IPS-18c (cell line): ENCODE measurements around the gene DMBX1.

Experiments used
- H3K4me3 ChIP-seq: 2 replicates; pipeline ENCODE4 v1.7.0; 2013; ENCODE audit warnings: low read depth, mild to moderate bottlenecking, low read length, moderate library complexity; ENCODE audit not compliant: insufficient read depth
- H3K9me3 ChIP-seq: one replicate; pipeline ENCODE4 v1.6.1; 2013; ENCODE audit warnings: mild to moderate bottlenecking, low read length, moderate library complexity; ENCODE audit not compliant: control insufficient read depth, insufficient read depth

DMBX1 gene

GRCh38 chr1:46526013-46526690 lies 36.5 kb downstream of the DMBX1 start:
- no peak overlapping the region for H3K4me3 ChIP-seq

DNA sequence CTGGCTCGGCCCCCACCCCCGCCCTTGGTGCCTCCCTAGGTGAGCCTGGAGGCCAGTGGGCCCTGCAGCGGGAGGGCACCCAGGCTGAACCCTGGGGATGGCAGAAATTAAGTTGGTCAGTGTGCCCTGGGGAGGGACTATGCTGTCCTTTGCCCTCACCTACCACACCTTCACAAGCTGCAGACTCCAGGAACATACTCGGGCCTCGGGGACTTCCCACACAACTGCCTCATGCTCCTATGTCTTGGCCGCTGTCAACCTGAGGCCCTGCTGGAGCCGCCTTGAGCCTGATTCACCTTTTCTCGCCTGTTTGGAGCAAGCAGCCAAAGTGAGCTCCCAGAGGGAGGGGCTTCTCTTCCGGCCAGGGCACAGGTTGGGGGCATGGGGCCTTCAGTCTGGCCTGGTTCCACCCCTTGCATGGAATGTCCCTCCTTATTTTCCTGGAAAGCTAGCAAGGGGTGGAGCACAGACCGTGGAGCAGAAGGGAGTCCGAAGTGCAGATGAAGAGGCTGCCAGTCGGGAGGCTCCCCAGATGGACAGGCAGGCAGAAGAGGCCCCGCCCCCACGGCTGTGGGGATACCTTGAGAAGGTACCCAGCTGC lies 37.2 kb downstream of the DMBX1 start:
- H3K4me3 ChIP-seq = no peak overlapping the region
- no peaks in the 10 kb centered on the region for H3K9me3 ChIP-seq

More at GRCh38 chr1:46526013-46526690, 36.5 kb downstream of the DMBX1 start:
- H3K9me3 ChIP-seq = no peaks in the 10 kb centered on the region

DNA sequence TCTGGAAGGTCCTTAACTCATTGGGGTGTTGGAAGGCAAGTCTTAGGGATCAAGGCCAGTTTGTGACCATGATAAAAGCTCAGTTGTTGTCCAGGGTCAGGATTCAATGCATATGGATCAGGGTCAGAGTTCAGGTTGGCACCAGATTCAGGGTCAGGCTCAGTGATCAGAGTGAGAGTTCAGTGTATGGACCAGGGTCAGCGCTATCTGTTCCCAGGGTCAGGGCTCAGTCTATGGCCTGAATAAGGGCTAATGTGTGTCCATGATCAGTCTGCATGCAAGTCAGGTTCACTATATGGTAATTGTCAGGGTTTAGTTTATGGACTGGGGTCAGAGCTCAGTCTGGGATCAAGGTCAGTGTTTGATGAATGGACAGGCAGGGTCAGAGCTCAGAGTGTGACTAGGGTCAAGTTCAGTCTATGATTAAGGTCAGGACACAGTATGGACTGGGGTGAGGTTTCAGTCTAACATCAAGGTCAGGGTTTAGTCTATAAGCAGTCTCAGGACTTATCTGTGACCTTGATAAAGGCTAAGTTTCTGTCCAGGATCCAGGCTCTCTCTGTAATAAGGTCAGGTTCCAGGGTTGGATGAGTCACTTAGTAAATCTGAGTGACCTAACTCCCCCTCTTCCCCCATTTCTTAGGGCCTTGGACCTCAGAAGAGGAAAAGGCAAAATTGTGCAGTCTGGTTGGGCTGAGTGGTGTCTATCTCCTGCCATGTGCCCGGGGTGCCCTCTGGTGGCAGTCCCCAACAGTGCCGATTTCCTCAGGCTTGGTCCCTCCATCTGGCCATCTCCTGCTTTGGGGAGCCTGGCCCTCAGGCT lies 38.0 kb downstream of the DMBX1 start:
- Histone ChIP-seq H3K4me3 (no peak overlapping the region), H3K9me3 (no peaks in the 10 kb centered on the region)

DNA sequence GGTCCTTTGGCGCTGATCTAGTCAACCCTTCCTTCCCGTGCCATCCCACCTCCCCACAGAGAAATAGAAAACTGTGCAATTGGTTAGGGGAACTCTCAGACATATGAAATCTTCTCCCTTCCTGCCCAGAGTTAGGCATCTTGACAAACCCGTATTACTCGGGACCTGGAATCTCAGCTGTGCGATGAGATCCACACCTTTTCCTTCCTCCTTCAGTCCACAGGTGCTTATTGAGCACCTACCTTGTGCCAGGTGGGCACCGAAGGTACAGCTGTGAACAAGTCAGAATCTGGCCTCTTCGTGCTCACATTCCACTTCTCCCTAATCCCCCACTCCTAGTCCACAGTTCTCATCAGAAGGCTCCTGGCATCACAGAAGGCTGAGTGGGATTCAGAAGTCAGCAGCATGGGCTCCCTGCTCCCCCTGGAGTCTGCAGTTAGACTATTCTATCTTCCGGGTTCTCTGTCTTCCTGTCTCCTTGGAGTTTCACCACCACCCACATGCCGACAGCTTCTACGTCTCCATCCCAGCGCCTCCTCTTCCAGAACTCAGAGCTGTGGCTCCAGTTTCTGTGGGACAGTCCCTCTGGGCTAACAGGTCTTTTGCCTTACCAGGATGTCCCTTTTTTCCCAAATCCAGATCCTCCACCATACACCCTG lies 38.8 kb downstream of the DMBX1 start:
- H3K4me3 ChIP-seq = no peak overlapping the region
- H3K9me3 ChIP-seq = no peaks in the 10 kb centered on the region

- Histone ChIP-seq H3K9me3 (no peaks in the 10 kb centered on the region), H3K4me3 (no peak overlapping the region)
Observed at GRCh38 chr1:46529031-46529630, 39.5 kb downstream of the DMBX1 start.

GRCh38 chr1:46530311-46530710 lies 40.7 kb downstream of the DMBX1 start:
- Histone ChIP-seq H3K4me3 (no peak overlapping the region), H3K9me3 (no peaks in the 10 kb centered on the region)

- Histone ChIP-seq H3K4me3 (no peak overlapping the region), H3K9me3 (no peaks in the 10 kb centered on the region)
Observed at GRCh38 chr1:46530791-46531409, 41.3 kb downstream of the DMBX1 start.

GRCh38 chr1:46532095-46532494 lies 42.5 kb downstream of the DMBX1 start:
- no peak overlapping the region for H3K4me3 ChIP-seq
- no peaks in the 10 kb centered on the region for H3K9me3 ChIP-seq

GRCh38 chr1:46532498-46533178 lies 43.0 kb downstream of the DMBX1 start:
- no peaks in the 10 kb centered on the region for H3K9me3 ChIP-seq
- H3K4me3 ChIP-seq = no peak overlapping the region

DNA sequence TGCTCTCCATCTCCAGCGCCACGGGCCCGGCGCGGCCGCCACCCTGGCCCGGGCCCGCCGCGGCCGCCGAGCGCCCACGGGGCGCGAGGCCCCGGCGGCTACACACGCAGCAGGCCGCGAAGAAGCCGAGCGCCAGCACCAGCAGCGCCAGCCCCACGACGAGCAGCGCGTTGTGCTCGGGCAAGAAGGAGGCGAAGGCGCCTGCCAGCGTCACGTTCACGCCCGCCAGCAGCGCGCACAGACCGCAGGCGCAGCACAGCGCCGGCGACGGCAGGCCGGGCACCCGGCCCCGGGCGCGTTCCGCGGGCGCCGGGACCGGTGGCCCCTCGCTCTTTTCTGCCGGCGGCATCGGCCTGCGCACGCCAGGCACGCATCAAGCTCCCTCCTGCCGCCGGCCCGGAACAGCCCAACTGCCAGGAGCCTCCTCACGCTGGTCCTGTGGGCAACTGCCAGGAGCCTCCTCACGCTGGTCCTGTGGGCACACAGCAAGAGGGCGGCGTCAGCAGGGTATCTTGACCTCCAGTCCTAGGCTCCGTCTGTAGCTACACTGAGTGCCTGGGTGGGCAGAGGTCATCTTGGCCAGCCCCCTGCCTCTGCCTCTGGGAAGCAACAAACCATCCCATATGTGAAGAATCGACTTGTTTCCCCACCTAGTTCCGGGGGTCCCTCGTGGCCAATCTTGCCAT lies 43.7 kb downstream of the DMBX1 start:
- Histone ChIP-seq H3K9me3 (no peaks in the 10 kb centered on the region), H3K4me3 (peak overlapping the region; percentile 22; the same call in 1 of the 2 replicates)

DNA sequence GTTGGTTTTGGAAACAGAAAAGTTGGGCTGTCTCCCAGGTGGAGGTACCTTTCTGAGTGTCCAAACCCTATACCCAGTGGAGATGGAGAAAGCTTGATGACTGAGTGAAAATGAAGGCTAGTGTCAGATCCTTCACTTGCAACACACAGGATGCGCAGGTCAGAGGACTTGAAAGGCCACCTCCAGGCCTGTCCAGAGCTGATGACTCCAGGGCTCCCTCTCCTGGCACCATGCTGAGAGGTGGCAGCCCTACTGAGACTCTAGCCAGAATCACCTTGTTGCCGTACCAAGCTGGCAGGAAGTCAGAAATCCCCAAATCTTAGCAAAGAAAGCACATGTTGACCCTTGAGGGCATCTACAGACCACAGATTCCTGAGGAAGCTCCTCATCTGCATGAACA lies 45.4 kb downstream of the DMBX1 start:
- H3K9me3 ChIP-seq = no peaks in the 10 kb centered on the region
- no peak overlapping the region for H3K4me3 ChIP-seq

- H3K9me3 ChIP-seq = peaks cover 3% of the 10 kb centered on the region
Observed at GRCh38 chr1:46536527-46536926, 46.9 kb downstream of the DMBX1 start.

GRCh38 chr1:46537651-46538050 lies 48.0 kb downstream of the DMBX1 start:
- Histone ChIP-seq H3K9me3 (peaks cover 3% of the 10 kb centered on the region), H3K4me3 (no peak overlapping the region)

More at GRCh38 chr1:46536527-46536926, 46.9 kb downstream of the DMBX1 start:
- no peak overlapping the region for H3K4me3 ChIP-seq

DNA sequence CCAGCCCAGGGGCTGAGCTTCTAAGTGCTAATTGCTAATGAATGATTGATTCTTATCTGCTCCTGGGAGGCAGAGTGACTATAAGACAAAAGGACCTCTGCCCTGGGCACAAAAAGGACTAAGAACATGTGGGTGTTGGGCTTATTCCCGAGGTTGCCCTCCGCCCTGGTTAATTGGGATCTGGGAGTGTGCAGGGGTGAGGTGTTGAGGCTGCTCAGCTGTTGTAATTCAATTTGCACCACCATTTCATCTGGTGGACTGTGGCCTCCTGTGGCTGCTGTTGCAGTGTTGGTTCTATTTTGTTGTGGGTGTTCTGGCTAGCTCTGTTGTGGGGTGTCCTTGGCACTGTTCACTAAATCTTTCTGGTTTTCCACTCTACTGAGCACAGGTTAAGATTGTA lies 48.5 kb downstream of the DMBX1 start:
- Histone ChIP-seq H3K9me3 (peaks cover 3% of the 10 kb centered on the region), H3K4me3 (no peak overlapping the region)
